Adrenal gland (tissue), 12 donors: Measurements from ENCODE around the gene DRAM1. TPM values are rescaled to one million over a fixed set of nuclear protein-coding genes. Genes with fewer than 3 reads are reported as not detected.

Source experiments
- DNase-seq, 7 donors: peaks; one replicate each; pipeline ENCODE4 v3.0.0-alpha.2; 2019 to 2020
- H3K27ac ChIP-seq, 5 donors: fragments of 200-600 bp; sonication (generic) in 4 of 5; 1 replicate in 3 of 5; 2 replicates in 2 of 5; pipeline versions ENCODE4 v1.5.1 to v1.8.0; 2016 to 2020; ENCODE audit warnings: mild to moderate bottlenecking in 1 of 5
- H3K27me3 ChIP-seq: fragments of 200-600 bp; 2 replicates; pipeline ENCODE4 v1.8.0; 2021
- H3K36me3 ChIP-seq, 2 donors: fragments of 200-600 bp; replicated peaks in 1 of 2; 1 replicate in 1 of 2; 2 replicates in 1 of 2; pipeline versions ENCODE4 v1.5.1 to v1.8.0; 2018 to 2022
- H3K4me1 ChIP-seq, 2 donors: fragments of 200-600 bp; replicated peaks in 1 of 2; 1 replicate in 1 of 2; 2 replicates in 1 of 2; pipeline versions ENCODE4 v1.5.1 to v1.8.0; 2018 to 2021
- H3K4me3 ChIP-seq, 4 donors: fragments of 200-600 bp; sonication (generic) in 3 of 4; one replicate each; pipeline ENCODE4 v1.5.1; 2016 to 2018
- H3K9me3 ChIP-seq, 3 donors: fragments of 200-600 bp; sonication (generic) in 1 of 3; replicated peaks in 1 of 3; 1 replicate in 2 of 3; 2 replicates in 1 of 3; pipeline versions ENCODE4 v1.5.1 to v1.8.0; 2016 to 2021
- CTCF ChIP-seq, 6 experiments: fragments of 450-650 bp in 4 of 6; fragments of 200-600 bp in 2 of 6; sonication (generic) in 1 of 6; IDR thresholded peaks; 1 replicate in 5 of 6; 2 replicates in 1 of 6; pipeline versions ENCODE4 v1.5.1 to v1.8.0; 2016 to 2021; ENCODE audit warnings: antibody characterized with exemption in 6 of 6, mild to moderate bottlenecking in 2 of 6, moderate library complexity in 1 of 6
- POLR2A ChIP-seq, 2 donors: fragments of 450-650 bp; IDR thresholded peaks; one replicate each; pipeline ENCODE4 v1.6.1; 2017; ENCODE audit warnings: antibody characterized with exemption in 2 of 2, mild to moderate bottlenecking in 2 of 2, moderate library complexity in 1 of 2
- WGBS, 4 donors: extraction: QIAGEN DNeasy Blood & Tissue Kit in 2 of 4; methylation state at CpG; one replicate each; pipeline versions ENCODE4 v1.1.5 to v1.1.7; 2013 to 2017; 5-methylcytosine and 5-hydroxymethylcytosine counted together
- intact Hi-C, 2 donors: fragments of 100-400 bp; cut with DNase I; formaldehyde crosslinking; loops; one replicate each; pipeline versions ENCODE4 v1.14.1 to v1.15.0; 2022 to 2023
- polyA plus RNA-seq, 3 donors: library from polyadenylated mRNA; stranded (reverse); fragments of 200-250 nt in 2 of 3; fragments of 350-450 nt in 1 of 3; fragmentation: Illumina TruSeq in 1 of 3; extraction: RNeasy Lipid Tissue Mini Kit (QIAGEN cat#74804) in 1 of 3; gene quantifications; one replicate each; pipeline ENCODE4 v1.2.3, GENCODE V29; 2013 to 2014
- total RNA-seq, 9 donors: library from RNA; depleted of rRNA in 4 of 9; stranded (reverse); fragments of >200 nt in 4 of 9; fragments of 120-200 nt in 1 of 9; fragmentation: NEBNext Ultra II Directional in 1 of 9; extraction: Animal tissue kit (Norgen Biotek cat#: 25700) in 1 of 9; gene quantifications; one replicate each; pipeline versions ENCODE4 v1.1.0 to v1.2.4, GENCODE V29; 2013 to 2023
- donor health status: healthy with polysubstance abuse.
- donor health status: Bipolar disorder and iron deficiency.
- donor health status: DM: yes; HTN: yes; CAD: no.
- donor health status: DM: no; HTN: no; CAD: no.
- donor health status: DM: no; HTN: no; CAD: no.
- donor health status: DM: yes; HTN: yes; CAD: no.

The DRAM1 gene
- total and polyA plus RNA-seq, 12 donors, result 4.3 to 46.4 (median 29.0) TPM

GRCh38 chr12:101902641-101903040, 25.3 kb downstream of the DRAM1 start:
- intact Hi-C loops, result no loop called here
- Histone ChIP-seq H3K9me3 (no peaks in the 10 kb centered on the region), H3K4me3 (no peak overlapping the region), H3K27me3 (no peaks in the 10 kb centered on the region), H3K27ac (peak overlapping the region in 1 of 5 donors; percentile 23), H3K36me3 (peaks cover 0 to 19% of the 10 kb centered on the region in 2 donors), H3K4me1 (no peaks in the 10 kb centered on the region)
- DNase-seq, result no peak
- 76 to 93% (median 78%) methylated on average over 8 of the region's 8 CpGs for WGBS, 4 donors
- TF ChIP-seq POLR2A (IDR thresholded peaks at IDR 0.05) (no peak), CTCF (IDR thresholded peaks at IDR 0.05) (no peak)

GRCh38 chr12:101906226-101906625, 28.8 kb downstream of the DRAM1 start:
- WGBS, 4 donors, result 73 to 89% (median 80%) methylated on average over 2 of the region's 2 CpGs
- Histone ChIP-seq H3K4me3 (no peak overlapping the region), H3K27ac (no peak overlapping the region), H3K27me3 (no peaks in the 10 kb centered on the region), H3K9me3 (no peaks in the 10 kb centered on the region), H3K4me1 (peaks cover 5 to 13% of the 10 kb centered on the region in 2 donors), H3K36me3 (peaks cover 0 to 11% of the 10 kb centered on the region in 2 donors)
- no peak for TF ChIP-seq CTCF (IDR thresholded peaks at IDR 0.05)
- TF ChIP-seq POLR2A (IDR thresholded peaks at IDR 0.05), result no peak
- DNase-seq, result no peak
- intact Hi-C loops, result no loop called here

- Histone ChIP-seq H3K27ac (no peak overlapping the region), H3K36me3 (no peaks in the 10 kb centered on the region), H3K4me1 (peaks cover 5 to 13% of the 10 kb centered on the region in 2 donors), H3K27me3 (no peaks in the 10 kb centered on the region), H3K4me3 (no peak overlapping the region), H3K9me3 (no peaks in the 10 kb centered on the region)
- intact Hi-C loops, result no loop called here
- TF ChIP-seq POLR2A (IDR thresholded peaks at IDR 0.05) (no peak), CTCF (IDR thresholded peaks at IDR 0.05) (no peak)
- WGBS, 4 donors, result 92 to 97% (median 95%) methylated on average over 3 of the region's 3 CpGs
- no peak for DNase-seq
Observed at GRCh38 chr12:101908395-101908794, 31.0 kb downstream of the DRAM1 start.

- Histone ChIP-seq H3K27me3 (no peaks in the 10 kb centered on the region), H3K27ac (peak overlapping the region; percentile 4 to 75 (median 42)), H3K4me3 (peak overlapping the region in 1 of 4 donors; percentile 44), H3K36me3 (no peaks in the 10 kb centered on the region), H3K9me3 (no peaks in the 10 kb centered on the region), H3K4me1 (peaks cover 5 to 13% of the 10 kb centered on the region in 2 donors)
- DNase-seq, result no peak
- no peak for TF ChIP-seq CTCF (IDR thresholded peaks at IDR 0.05)
- peak in 1 of 2 donors; percentile 20 for TF ChIP-seq POLR2A (IDR thresholded peaks at IDR 0.05)
- WGBS, 4 donors, result 34 to 42% (median 38%) methylated on average over 7 of the region's 7 CpGs
- intact Hi-C loops, result no loop called here
Observed at GRCh38 chr12:101909646-101910045, 32.3 kb downstream of the DRAM1 start.
